Body of pancreas (tissue), 4 donors: ENCODE measurements around the gene USP9X. TPM values are rescaled to one million over a fixed set of nuclear protein-coding genes. Genes with fewer than 3 reads are reported as not detected.
A peak's percentile ranks its signal among the peaks of the same experiment; 100 is the strongest.

Experiments used
- ATAC-seq: fragments of 150-250 bp; one replicate; pipeline ENCODE4 v1.9.1; 2016
- DNase-seq, 4 donors: peaks; one replicate each; pipeline ENCODE4 v3.0.0-alpha.2; 2019
- H3K27ac ChIP-seq, 4 donors: fragments of 200-600 bp; sonication (generic); 1 replicate in 3 of 4; 2 replicates in 1 of 4; pipeline versions ENCODE4 v1.5.1 to v1.6.1; 2016 to 2019; ENCODE audit warnings: mild to moderate bottlenecking in 1 of 4, mixed read lengths in 1 of 4, moderate library complexity in 1 of 4
- H3K27me3 ChIP-seq, 2 donors: fragments of 200-600 bp; sonication (generic); one replicate each; pipeline ENCODE4 v1.6.0; 2016; ENCODE audit warnings: mild to moderate bottlenecking in 1 of 2
- H3K36me3 ChIP-seq, 2 donors: fragments of 200-600 bp; sonication (generic); replicated peaks in 1 of 2; 2 replicates each; pipeline ENCODE4 v1.5.1; 2016; ENCODE audit warnings: low read depth in 2 of 2; ENCODE audit not compliant: insufficient read depth in 1 of 2
- H3K4me1 ChIP-seq: fragments of 200-600 bp; sonication (generic); one replicate; pipeline ENCODE4 v1.6.0; 2016
- H3K4me3 ChIP-seq, 2 donors: fragments of 200-600 bp; sonication (generic); 1 replicate in 1 of 2; 2 replicates in 1 of 2; pipeline ENCODE4 v1.5.1; 2016 to 2019
- H3K9me3 ChIP-seq, 3 donors: fragments of 200-600 bp; sonication (generic); 1 replicate in 2 of 3; 2 replicates in 1 of 3; pipeline ENCODE4 v1.5.1; 2016
- CTCF ChIP-seq, 7 experiments: fragments of 450-650 bp in 4 of 7; fragments of 200-600 bp in 3 of 7; sonication (generic) in 3 of 7; IDR thresholded peaks; one replicate each; pipeline ENCODE4 v1.5.1; 2016 to 2019; ENCODE audit warnings: antibody characterized with exemption in 7 of 7
- POLR2A ChIP-seq, 3 donors: fragments of 450-650 bp; IDR thresholded peaks; one replicate each; pipeline ENCODE4 v1.6.1; 2016; ENCODE audit warnings: antibody characterized with exemption in 3 of 3, mild to moderate bottlenecking in 2 of 3
- WGBS, 2 donors: methylation state at CpG; one replicate each; pipeline ENCODE4 v1.1.5; 2017; 5-methylcytosine and 5-hydroxymethylcytosine counted together
- intact Hi-C: fragments of 100-400 bp; cut with DNase I; formaldehyde crosslinking; loops from one replicate; pipeline ENCODE4 v1.15.1; 2023
- total RNA-seq, 2 donors: library from RNA; depleted of rRNA; stranded (reverse); fragments of >200 nt; gene quantifications; one replicate each; pipeline ENCODE4 v1.1.0, GENCODE V29; 2016

The USP9X gene
- total RNA-seq, 2 donors from 2014 or later, result 51.1 to 58.4 TPM

GRCh38 chrX:41153957-41154356 lies 68.7 kb downstream of the USP9X start:
- Histone ChIP-seq H3K9me3 (no peaks in the 10 kb centered on the region), H3K27me3 (no peaks in the 10 kb centered on the region), H3K27ac (no peak overlapping the region), H3K4me1 (peaks cover 4% of the 10 kb centered on the region), H3K36me3 (no peaks in the 10 kb centered on the region), H3K4me3 (no peak overlapping the region)
- ATAC-seq (no peak), DNase-seq (no peak)
- TF ChIP-seq CTCF (IDR thresholded peaks at IDR 0.05) (no peak), POLR2A (IDR thresholded peaks at IDR 0.05) (no peak)
- intact Hi-C loops, result no loop called here
- WGBS, 2 donors, result 82 to 93% methylated on average over 2 of the region's 2 CpGs

- ATAC-seq (peak; percentile 53), DNase-seq (peak; percentile 49 to 77 (median 72))
- intact Hi-C loops, result no loop called here
- no peaks in the 10 kb centered on the region for H3K27me3 ChIP-seq
- no peak overlapping the region for H3K4me3 ChIP-seq
- H3K4me1 ChIP-seq, result no peaks in the 10 kb centered on the region
- H3K27ac ChIP-seq, result peak overlapping the region in 1 of 4 donors; percentile 34
- no peak for TF ChIP-seq CTCF (IDR thresholded peaks at IDR 0.05)
- no peak for TF ChIP-seq POLR2A (IDR thresholded peaks at IDR 0.05)
- H3K9me3 ChIP-seq, result no peaks in the 10 kb centered on the region
- WGBS, 2 donors, result 36 to 57% methylated on average over 4 of the region's 4 CpGs
- no peaks in the 10 kb centered on the region for H3K36me3 ChIP-seq
Observed at GRCh38 chrX:41164449-41164848, 79.2 kb downstream of the USP9X start.

- ATAC-seq, result no peak
- H3K27ac ChIP-seq, result no peak overlapping the region
- H3K9me3 ChIP-seq, result no peaks in the 10 kb centered on the region
- no peak overlapping the region for H3K4me3 ChIP-seq
- intact Hi-C loops, result no loop called here
- WGBS, 2 donors, result 40 to 43% methylated on average over 4 of the region's 4 CpGs
- TF ChIP-seq POLR2A (IDR thresholded peaks at IDR 0.05), result no peak
- no peak for TF ChIP-seq CTCF (IDR thresholded peaks at IDR 0.05)
- H3K36me3 ChIP-seq, result peaks cover 0 to 2% of the 10 kb centered on the region in 2 donors
- no peaks in the 10 kb centered on the region for H3K4me1 ChIP-seq
- no peak for DNase-seq
- H3K27me3 ChIP-seq, result no peaks in the 10 kb centered on the region
Observed at GRCh38 chrX:41167888-41168287, 82.6 kb downstream of the USP9X start.

GRCh38 chrX:41176263-41176662 lies 91.0 kb downstream of the USP9X start:
- Histone ChIP-seq H3K27me3 (no peaks in the 10 kb centered on the region), H3K36me3 (no peaks in the 10 kb centered on the region), H3K27ac (no peak overlapping the region), H3K4me1 (peaks cover 7% of the 10 kb centered on the region), H3K9me3 (no peaks in the 10 kb centered on the region), H3K4me3 (no peak overlapping the region)
- intact Hi-C loops, result no loop called here
- TF ChIP-seq POLR2A (IDR thresholded peaks at IDR 0.05) (no peak), CTCF (IDR thresholded peaks at IDR 0.05) (no peak)
- DNase-seq (no peak), ATAC-seq (no peak)

- no peak overlapping the region for H3K27ac ChIP-seq
- H3K4me1 ChIP-seq, result peaks cover 7% of the 10 kb centered on the region
- no peak for ATAC-seq
- intact Hi-C loops, result no loop called here
- H3K36me3 ChIP-seq, result no peaks in the 10 kb centered on the region
- no peaks in the 10 kb centered on the region for H3K9me3 ChIP-seq
- no peak for DNase-seq
- TF ChIP-seq POLR2A (IDR thresholded peaks at IDR 0.05), result no peak
- no peak for TF ChIP-seq CTCF (IDR thresholded peaks at IDR 0.05)
- WGBS, 2 donors, result 86 to 89% methylated on average over 3 of the region's 3 CpGs
- no peaks in the 10 kb centered on the region for H3K27me3 ChIP-seq
- no peak overlapping the region for H3K4me3 ChIP-seq
Observed at GRCh38 chrX:41177297-41177696, 92.1 kb downstream of the USP9X start.
